Memory B cell (primary cell): Measurements from ENCODE around the gene GULP1.

ENCODE experiments used
- ATAC-seq: fragments of 150-1000 bp; cut with Tn5 transposase; 2 replicates; pipeline ENCODE4 v1.10.0; 2021; ENCODE audit warnings: low read depth, mild to moderate bottlenecking, moderate library complexity
- DNase-seq, 2 donors: peaks; one replicate each; pipeline ENCODE4 v3.0.0; 2022; ENCODE audit warnings: low spot score in 2 of 2
- H3K27ac Mint-ChIP-seq: one replicate; pipeline ENCODE4 v1.8.0; 2022; ENCODE audit warnings: mild to moderate bottlenecking, moderate library complexity, mixed read lengths
- H3K27me3 Mint-ChIP-seq: one replicate; pipeline ENCODE4 v1.8.0; 2022; ENCODE audit warnings: mixed read lengths
- H3K36me3 Mint-ChIP-seq: one replicate; pipeline ENCODE4 v1.8.0; 2022; ENCODE audit warnings: mild to moderate bottlenecking, mixed read lengths
- H3K4me1 Mint-ChIP-seq: one replicate; pipeline ENCODE4 v1.8.0; 2022; ENCODE audit warnings: mixed read lengths
- H3K4me3 Mint-ChIP-seq: one replicate; pipeline ENCODE4 v1.8.0; 2022; ENCODE audit warnings: mild to moderate bottlenecking, moderate library complexity, mixed read lengths
- H3K9me3 Mint-ChIP-seq: one replicate; pipeline ENCODE4 v1.8.0; 2022; ENCODE audit warnings: mixed read lengths

The GULP1 gene

DNA sequence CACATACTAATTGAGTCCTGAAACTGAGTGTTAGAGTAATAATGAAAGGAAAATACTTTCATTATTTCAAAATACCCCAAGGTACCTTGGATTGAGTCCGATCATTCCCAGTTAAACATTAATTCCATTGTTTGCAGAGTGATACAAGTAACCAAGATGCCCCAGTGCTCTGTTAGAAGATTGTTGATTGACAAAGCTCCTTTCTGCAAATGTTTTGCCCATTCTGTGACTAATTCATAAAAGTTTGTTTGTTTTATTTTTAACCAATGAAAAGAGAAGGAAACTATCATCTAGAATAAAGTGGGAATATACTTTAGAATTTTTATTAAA is 124.0 kb downstream of the GULP1 start:
- Mint-ChIP-seq H3K36me3 (no peaks in the 10 kb centered on the region), H3K4me3 (no peak overlapping the region), H3K4me1 (no peaks in the 10 kb centered on the region), H3K27me3 (no peaks in the 10 kb centered on the region), H3K9me3 (no peaks in the 10 kb centered on the region), H3K27ac (no peak overlapping the region)
- no peak for DNase-seq
- ATAC-seq: no peak

DNA sequence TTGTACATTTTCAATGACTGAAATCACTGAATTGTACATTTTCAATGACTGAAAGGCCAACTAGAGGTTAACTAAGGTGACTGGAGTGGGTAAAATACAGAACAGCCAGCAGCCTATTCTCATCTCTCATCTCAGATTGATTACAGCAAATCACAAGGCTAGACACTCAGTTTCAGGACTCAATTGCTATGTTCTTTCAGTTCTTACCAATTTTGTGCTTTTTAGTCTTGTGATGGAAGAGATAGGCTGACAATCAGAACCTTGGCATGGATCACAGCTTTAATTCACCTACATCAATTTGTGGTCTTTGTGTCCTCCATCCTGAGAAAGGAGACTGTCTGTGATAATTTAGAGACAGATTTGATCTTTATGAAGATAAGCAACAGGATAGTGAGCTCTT is 124.7 kb downstream of the GULP1 start:
- Mint-ChIP-seq H3K9me3 (no peaks in the 10 kb centered on the region), H3K27ac (no peak overlapping the region), H3K4me1 (no peaks in the 10 kb centered on the region), H3K36me3 (no peaks in the 10 kb centered on the region), H3K27me3 (no peaks in the 10 kb centered on the region), H3K4me3 (no peak overlapping the region)
- ATAC-seq (no peak), DNase-seq (no peak)

DNA sequence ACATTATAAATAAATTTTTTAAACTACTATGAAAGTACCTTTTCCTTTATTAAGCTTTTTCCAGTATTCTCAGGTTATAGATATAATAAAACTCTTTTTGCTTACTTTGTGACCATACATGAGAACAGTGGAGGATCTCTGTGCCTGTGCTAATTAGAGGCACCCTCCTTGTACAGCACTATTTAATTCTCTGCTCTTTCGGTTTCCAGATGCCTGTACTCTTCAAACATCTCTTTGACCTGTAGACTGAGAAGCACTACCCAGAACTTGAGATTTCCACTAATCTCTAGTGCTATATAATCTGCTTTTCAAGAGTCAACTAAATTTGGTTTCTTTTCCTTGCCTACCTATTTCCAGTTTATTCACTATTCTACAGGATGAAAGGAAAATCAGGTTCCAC is 131.1 kb downstream of the GULP1 start:
- ATAC-seq: no peak
- H3K27me3 Mint-ChIP-seq: no peaks in the 10 kb centered on the region
- H3K36me3 Mint-ChIP-seq: no peaks in the 10 kb centered on the region
- no peak overlapping the region for H3K4me3 Mint-ChIP-seq
- no peaks in the 10 kb centered on the region for H3K4me1 Mint-ChIP-seq
- no peak for DNase-seq
- H3K27ac Mint-ChIP-seq: no peak overlapping the region
- H3K9me3 Mint-ChIP-seq: no peaks in the 10 kb centered on the region

DNA sequence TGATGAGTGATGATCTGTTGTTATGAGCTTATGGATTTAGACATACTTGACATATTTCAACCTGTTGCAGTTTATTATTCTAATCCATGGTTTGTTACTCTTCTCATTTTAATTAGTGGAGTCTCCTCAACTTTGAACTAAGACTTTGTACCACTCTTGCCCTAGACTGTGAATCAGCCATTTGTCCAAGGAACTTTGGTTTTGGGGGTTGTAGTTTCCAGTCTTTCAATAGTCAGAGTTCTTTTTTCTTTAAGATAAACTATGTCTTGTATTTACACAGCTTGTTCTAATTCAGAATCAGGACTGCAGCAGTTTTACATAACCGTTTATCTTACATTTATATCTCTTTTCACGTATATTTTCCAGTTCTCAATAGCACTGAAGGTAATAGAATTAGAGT is 133.6 kb downstream of the GULP1 start:
- no peaks in the 10 kb centered on the region for H3K9me3 Mint-ChIP-seq
- no peak overlapping the region for H3K4me3 Mint-ChIP-seq
- H3K36me3 Mint-ChIP-seq: no peaks in the 10 kb centered on the region
- DNase-seq: no peak
- H3K27ac Mint-ChIP-seq: no peak overlapping the region
- no peaks in the 10 kb centered on the region for H3K4me1 Mint-ChIP-seq
- H3K27me3 Mint-ChIP-seq: no peaks in the 10 kb centered on the region
- ATAC-seq: no peak

DNA sequence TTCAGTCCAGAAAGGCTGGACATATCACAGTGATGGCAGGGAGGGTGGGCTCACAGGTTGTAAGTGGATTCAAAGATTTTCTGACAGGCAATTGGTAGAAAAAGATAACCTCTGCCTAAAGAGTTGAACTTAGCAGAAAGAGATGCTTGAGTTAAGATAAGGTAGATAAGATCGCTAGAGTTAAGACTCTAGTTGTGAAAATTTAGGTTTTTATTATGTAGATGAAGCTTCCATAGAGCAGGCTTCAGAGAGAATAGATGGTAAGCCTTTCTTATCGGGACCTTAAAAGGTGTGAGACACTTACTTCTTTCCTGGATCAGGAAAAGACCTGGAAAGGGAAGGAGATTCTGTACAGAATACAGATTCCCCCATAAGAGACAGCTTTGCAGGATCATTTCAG is 134.4 kb downstream of the GULP1 start:
- H3K27me3 Mint-ChIP-seq: no peaks in the 10 kb centered on the region
- no peaks in the 10 kb centered on the region for H3K9me3 Mint-ChIP-seq
- no peak for DNase-seq
- no peak overlapping the region for H3K27ac Mint-ChIP-seq
- no peaks in the 10 kb centered on the region for H3K36me3 Mint-ChIP-seq
- ATAC-seq: no peak
- H3K4me3 Mint-ChIP-seq: no peak overlapping the region
- no peaks in the 10 kb centered on the region for H3K4me1 Mint-ChIP-seq

DNA sequence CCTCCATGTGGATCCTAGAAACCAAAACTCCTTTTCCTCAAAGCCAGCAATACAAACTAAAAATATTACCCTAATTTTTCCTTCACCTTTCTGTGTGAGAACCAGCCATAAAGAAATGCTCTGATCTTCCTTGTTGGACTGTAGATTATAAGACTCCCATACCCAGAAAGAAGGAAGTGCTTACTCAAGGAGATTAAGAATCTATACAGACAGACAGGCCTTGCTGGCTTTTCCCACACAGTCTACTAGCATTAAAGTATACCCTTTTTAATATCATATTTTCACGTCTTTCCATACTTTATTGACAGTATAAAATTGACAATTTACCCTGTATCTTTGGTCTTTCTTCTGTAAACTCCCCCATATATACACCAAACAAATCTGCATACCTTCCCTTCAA is 139.0 kb downstream of the GULP1 start:
- no peaks in the 10 kb centered on the region for H3K27me3 Mint-ChIP-seq
- H3K9me3 Mint-ChIP-seq: peaks cover 2% of the 10 kb centered on the region
- H3K4me1 Mint-ChIP-seq: no peaks in the 10 kb centered on the region
- no peak overlapping the region for H3K4me3 Mint-ChIP-seq
- H3K36me3 Mint-ChIP-seq: no peaks in the 10 kb centered on the region
- no peak for ATAC-seq
- no peak overlapping the region for H3K27ac Mint-ChIP-seq
- no peak for DNase-seq

DNA sequence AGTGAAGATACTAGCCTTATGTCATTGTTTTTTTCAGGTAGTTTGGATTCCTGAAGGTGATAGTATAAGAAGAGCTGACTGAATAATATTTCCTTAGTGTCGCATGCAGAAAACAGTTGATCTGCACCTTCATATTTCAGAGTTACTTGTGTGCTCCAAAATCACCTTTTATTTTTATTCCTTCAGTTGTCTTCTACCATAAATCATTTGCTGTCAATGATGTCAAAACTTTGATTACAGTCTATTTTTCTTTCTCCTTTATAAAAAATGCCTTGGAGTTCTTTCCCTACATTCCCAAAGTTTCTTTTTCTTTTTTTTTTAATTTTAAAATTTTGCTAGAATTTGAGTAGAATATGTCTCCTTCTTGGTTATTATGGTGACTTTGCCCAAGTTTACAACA is 142.3 kb downstream of the GULP1 start:
- H3K36me3 Mint-ChIP-seq: no peaks in the 10 kb centered on the region
- H3K9me3 Mint-ChIP-seq: peaks cover 5% of the 10 kb centered on the region
- no peaks in the 10 kb centered on the region for H3K4me1 Mint-ChIP-seq
- H3K27me3 Mint-ChIP-seq: no peaks in the 10 kb centered on the region
- H3K27ac Mint-ChIP-seq: no peak overlapping the region
- no peak overlapping the region for H3K4me3 Mint-ChIP-seq
- ATAC-seq: no peak
- no peak for DNase-seq

DNA sequence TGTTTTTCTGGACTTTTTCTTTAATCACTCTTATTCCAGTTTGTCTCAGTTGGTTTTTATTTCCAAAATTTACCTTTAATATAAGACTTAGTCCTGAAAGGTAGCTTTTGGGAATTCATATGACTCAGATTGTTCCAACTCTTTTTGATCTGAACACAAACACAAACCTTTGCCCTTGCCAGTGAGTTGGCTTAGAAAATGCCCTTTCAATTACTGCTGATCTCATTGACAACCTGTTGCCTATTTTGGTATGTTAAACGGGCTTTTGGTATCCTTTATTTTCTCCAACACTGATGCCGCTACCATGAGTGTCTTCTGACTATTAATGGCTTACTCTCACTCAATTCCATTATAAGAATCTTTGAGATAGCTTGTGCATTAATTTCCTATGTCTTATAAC is 143.4 kb downstream of the GULP1 start:
- H3K4me3 Mint-ChIP-seq: no peak overlapping the region
- no peak for DNase-seq
- H3K27me3 Mint-ChIP-seq: no peaks in the 10 kb centered on the region
- H3K9me3 Mint-ChIP-seq: peaks cover 5% of the 10 kb centered on the region
- H3K27ac Mint-ChIP-seq: no peak overlapping the region
- no peaks in the 10 kb centered on the region for H3K36me3 Mint-ChIP-seq
- no peaks in the 10 kb centered on the region for H3K4me1 Mint-ChIP-seq
- ATAC-seq: no peak

DNA sequence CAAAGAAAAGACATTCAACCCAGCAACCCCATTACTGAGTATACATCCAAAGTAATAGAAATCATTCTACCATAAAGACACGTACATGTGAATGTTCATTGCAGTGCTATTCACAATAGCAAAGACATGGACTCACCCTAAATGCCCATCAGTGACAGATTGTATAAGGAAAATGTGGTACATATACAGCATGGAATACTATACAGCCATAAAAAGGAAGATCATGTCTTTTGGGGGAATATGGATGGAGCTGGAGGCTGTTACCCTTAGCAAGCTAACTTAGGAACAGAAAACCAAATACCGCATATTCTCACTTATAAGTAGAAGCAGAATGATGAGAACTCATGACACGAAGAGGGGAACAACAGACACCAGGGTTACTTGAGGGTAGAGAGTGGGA is 145.9 kb downstream of the GULP1 start:
- Mint-ChIP-seq H3K9me3 (peaks cover 5% of the 10 kb centered on the region), H3K4me3 (no peak overlapping the region), H3K27ac (no peak overlapping the region), H3K36me3 (no peaks in the 10 kb centered on the region), H3K4me1 (no peaks in the 10 kb centered on the region), H3K27me3 (no peaks in the 10 kb centered on the region)
- no peak for ATAC-seq
- no peak for DNase-seq

DNA sequence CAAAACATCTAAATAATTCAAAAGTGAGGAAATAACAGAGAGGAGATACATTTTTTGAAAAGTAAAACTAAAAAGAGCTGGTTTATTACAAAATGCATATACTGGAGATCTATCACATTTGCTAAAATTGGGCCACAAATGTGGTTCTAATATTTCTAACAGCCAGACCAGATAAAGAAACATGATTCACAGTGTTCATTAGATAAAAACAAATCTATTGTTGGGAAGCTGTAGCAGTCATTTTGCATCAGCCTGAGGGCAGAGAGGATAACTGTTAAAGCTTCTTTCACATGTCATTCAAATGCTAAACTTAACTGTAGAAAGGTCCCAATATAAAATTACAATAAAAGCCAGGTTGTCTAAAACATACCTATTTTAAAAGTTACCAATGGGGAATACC is 148.3 kb downstream of the GULP1 start:
- no peak for ATAC-seq
- H3K27ac Mint-ChIP-seq: no peak overlapping the region
- H3K36me3 Mint-ChIP-seq: no peaks in the 10 kb centered on the region
- H3K4me3 Mint-ChIP-seq: no peak overlapping the region
- no peak for DNase-seq
- H3K27me3 Mint-ChIP-seq: no peaks in the 10 kb centered on the region
- peaks cover 3% of the 10 kb centered on the region for H3K9me3 Mint-ChIP-seq
- no peaks in the 10 kb centered on the region for H3K4me1 Mint-ChIP-seq

DNA sequence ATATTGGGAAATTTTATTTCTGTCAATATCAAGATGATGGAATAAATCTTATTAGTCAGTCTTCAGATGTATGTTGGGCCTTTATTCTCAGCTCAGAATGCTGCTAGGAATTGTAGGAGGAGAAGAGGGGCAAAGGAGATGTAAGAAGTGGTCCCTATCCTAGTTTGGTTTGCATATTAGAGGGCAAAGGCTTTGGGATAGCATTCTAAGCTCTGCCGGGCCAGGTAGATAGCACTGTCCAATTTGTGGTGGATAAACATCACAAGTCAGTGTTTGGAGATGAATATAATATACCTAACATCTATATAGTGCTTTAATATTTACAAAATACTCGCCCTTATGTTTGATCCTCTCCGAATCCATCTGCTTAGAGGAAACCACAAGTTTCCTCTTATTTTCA is 149.2 kb downstream of the GULP1 start:
- H3K9me3 Mint-ChIP-seq: peaks cover 3% of the 10 kb centered on the region
- DNase-seq: no peak
- no peak overlapping the region for H3K27ac Mint-ChIP-seq
- no peaks in the 10 kb centered on the region for H3K27me3 Mint-ChIP-seq
- H3K4me1 Mint-ChIP-seq: no peaks in the 10 kb centered on the region
- H3K4me3 Mint-ChIP-seq: no peak overlapping the region
- ATAC-seq: no peak
- H3K36me3 Mint-ChIP-seq: no peaks in the 10 kb centered on the region

DNA sequence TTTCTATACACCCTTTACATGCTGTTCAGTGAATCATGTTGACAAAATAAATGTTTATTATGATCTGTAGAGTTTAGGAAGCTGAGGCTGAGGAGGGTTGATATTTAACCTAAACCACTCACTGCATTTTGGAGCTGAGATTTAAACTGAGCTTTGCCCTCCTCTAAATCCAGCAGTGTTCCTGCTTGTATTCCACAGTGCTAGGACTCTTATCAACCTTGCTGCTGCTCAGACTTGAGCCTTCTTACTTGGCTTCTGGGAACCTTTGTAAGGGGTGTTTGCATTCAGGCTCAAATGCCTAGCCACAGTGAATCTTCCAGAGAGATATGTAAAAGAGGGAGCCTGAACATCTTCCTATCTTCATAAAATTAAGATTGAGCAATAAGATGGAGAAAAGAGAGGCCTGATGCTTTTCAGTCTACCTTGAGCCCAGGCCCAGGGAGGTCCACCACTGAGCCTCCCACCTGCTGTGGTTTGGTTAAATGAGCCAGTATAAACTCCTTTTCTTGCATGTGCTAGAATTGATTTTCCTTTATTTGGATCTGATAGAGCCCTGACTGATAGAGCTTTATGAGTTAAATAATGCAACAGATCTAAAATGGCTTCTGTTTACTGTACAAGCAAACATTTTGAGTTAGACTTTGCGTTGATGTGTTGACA is 149.7 kb downstream of the GULP1 start:
- H3K4me3 Mint-ChIP-seq: no peak overlapping the region
- H3K9me3 Mint-ChIP-seq: peaks cover 3% of the 10 kb centered on the region
- DNase-seq: no peak
- H3K27me3 Mint-ChIP-seq: no peaks in the 10 kb centered on the region
- no peaks in the 10 kb centered on the region for H3K36me3 Mint-ChIP-seq
- H3K4me1 Mint-ChIP-seq: no peaks in the 10 kb centered on the region
- no peak for ATAC-seq
- H3K27ac Mint-ChIP-seq: no peak overlapping the region

DNA sequence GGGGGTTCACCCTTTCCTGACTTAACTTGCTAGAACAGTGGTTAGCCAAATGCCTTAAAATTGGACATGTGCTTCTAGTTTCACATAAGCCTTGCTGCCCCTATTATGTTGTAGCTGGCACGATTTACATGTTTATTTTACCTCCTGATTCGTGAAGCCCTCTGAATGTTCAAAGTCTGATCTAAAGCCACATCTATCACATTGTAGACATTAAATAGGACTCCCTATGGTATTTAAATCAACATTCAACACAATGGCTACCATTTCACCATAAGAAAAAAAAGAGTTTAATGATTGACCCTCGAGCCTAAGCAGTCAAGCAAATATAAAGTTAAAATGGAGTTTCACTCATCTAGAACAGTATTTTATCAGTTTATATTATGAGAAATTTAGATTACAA is 151.5 kb downstream of the GULP1 start:
- Mint-ChIP-seq H3K9me3 (no peaks in the 10 kb centered on the region), H3K27ac (no peak overlapping the region), H3K4me3 (no peak overlapping the region), H3K36me3 (no peaks in the 10 kb centered on the region), H3K4me1 (no peaks in the 10 kb centered on the region), H3K27me3 (no peaks in the 10 kb centered on the region)
- no peak for ATAC-seq
- DNase-seq: no peak

DNA sequence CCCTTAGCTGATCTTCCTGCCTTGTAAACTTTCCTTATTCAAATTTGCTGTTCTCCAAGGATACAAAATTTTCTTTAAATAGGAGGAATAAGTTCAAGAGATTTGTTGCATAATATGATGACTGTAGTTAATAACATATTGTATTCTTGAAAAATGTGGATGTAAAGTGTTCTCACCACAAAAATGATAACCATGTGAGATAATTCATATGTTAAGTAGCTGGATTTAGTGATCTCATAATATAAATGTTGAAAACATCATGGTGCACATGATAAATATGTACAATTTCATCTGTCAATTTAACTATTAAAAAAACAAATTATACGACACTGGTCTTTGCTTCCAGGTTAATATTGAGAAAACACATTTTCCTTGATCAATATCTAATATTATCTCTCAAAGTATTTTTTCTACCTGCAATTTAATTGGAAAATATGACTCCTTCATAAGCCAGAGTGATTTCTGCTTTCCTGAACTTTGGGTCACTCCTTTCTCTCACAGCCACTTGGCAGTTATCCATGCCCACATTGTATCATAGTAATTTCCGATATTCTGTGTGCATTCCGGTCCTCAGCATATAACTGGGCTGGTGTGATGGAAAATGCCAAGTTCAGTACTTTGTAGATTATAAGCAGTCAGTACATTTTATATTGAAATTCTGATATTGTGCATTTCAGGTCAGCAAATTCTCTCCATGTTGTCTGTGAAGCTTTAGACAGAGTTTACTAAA is 152.6 kb downstream of the GULP1 start:
- no peaks in the 10 kb centered on the region for H3K9me3 Mint-ChIP-seq
- ATAC-seq (no peak), DNase-seq (no peak)
- H3K4me1 Mint-ChIP-seq: no peaks in the 10 kb centered on the region
- H3K36me3 Mint-ChIP-seq: no peaks in the 10 kb centered on the region
- H3K27ac Mint-ChIP-seq: no peak overlapping the region
- no peak overlapping the region for H3K4me3 Mint-ChIP-seq
- no peaks in the 10 kb centered on the region for H3K27me3 Mint-ChIP-seq

DNA sequence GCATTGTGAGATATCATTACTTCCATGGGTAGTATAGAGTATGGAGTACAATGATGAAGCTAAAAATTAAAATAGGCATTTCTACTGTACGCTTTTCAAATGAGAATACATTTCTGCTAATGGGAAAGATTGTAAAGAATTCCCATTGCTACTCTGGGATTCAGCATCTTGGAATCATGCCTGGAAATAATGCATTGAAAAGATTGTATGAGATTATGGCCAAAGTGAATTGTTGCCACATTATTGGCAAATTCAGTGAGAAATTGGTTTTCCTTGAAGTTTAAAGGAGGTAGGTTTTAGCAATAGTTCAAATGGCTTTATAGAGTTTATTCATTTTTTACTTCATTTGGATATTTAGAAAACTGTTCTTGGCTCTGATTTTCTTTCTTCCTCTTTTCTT is 157.9 kb downstream of the GULP1 start:
- Mint-ChIP-seq H3K4me1 (no peaks in the 10 kb centered on the region), H3K27ac (no peak overlapping the region), H3K4me3 (no peak overlapping the region), H3K36me3 (no peaks in the 10 kb centered on the region), H3K27me3 (no peaks in the 10 kb centered on the region), H3K9me3 (no peaks in the 10 kb centered on the region)
- ATAC-seq: no peak
- no peak for DNase-seq
